ENCODE data around the gene PRRC2B. TPM values are rescaled to one million over a fixed set of nuclear protein-coding genes. Genes with fewer than 3 reads are reported as not detected.

The PRRC2B gene
- total and polyA plus RNA-seq, 2 of the 8 experiments (the other 6 are each of a cell fraction or from before 2014, with no cell fraction given): 37.3 to 249 TPM

- Histone ChIP-seq H3K23me2 (ENCODE audit: low read depth, low read length) (no peaks in the 10 kb centered on the region), H3K27ac (ENCODE audit: low read depth, low read length) (no peak overlapping the region), H4K5ac (ENCODE audit: insufficient read length, low read depth, low read length) (no peak overlapping the region), H2AFZ (ENCODE audit: low read length) (no peak overlapping the region), H3K14ac (ENCODE audit: insufficient read length) (no peak overlapping the region), H2BK12ac (ENCODE audit: low read depth, low read length) (no peak overlapping the region), H2BK20ac (ENCODE audit: low read length) (no peak overlapping the region; the same call in 1 of the 2 replicates), H3K4me1 (replicated peaks in 1 of 4; ENCODE audit: control insufficient read depth in 3 of 4, insufficient read depth in 4 of 4, low read length in 3 of 4) (peaks cover 3 to 13% (median 10%) of the 10 kb centered on the region in 4 experiments), H3K18ac (ENCODE audit: extremely low read depth, low read length) (no peak overlapping the region; the same call in 1 of the 2 replicates), H4K20me1 (replicated peaks in 1 of 2; ENCODE audit: control insufficient read depth in 1 of 2, insufficient read depth in 2 of 2, low read length in 2 of 2) (peaks cover 41 to 42% of the 10 kb centered on the region in 2 experiments), H2AK5ac (ENCODE audit: low read depth, low read length) (no peak overlapping the region), H3K36me3 (ENCODE audit: control insufficient read depth in 2 of 4, insufficient read depth in 4 of 4, low read length in 3 of 4) (peaks cover 12 to 30% (median 18%) of the 10 kb centered on the region in 4 experiments), H3K9ac (replicated peaks in 1 of 4; ENCODE audit: extremely low read depth in 1 of 4, low read depth in 3 of 4, low read length in 3 of 4) (no peak overlapping the region), H4K8ac (ENCODE audit: extremely low read depth, insufficient read depth, low read length) (no peak overlapping the region), H3K79me2 (ENCODE audit: control insufficient read depth in 1 of 2, insufficient read depth in 2 of 2, low read length in 2 of 2) (peaks cover 42 to 93% of the 10 kb centered on the region in 2 experiments), H3K79me1 (ENCODE audit: low read depth, low read length) (peaks cover 19% of the 10 kb centered on the region), H3K56ac (replicated peaks; ENCODE audit: insufficient read length, low read depth, low read length) (no peak overlapping the region), H2BK120ac (replicated peaks; ENCODE audit: low read depth, low read length) (no peak overlapping the region), H2BK15ac (ENCODE audit: low read length) (no peak overlapping the region), H3K27me3 (replicated peaks in 1 of 4; ENCODE audit: control insufficient read depth in 3 of 4, extremely low read depth in 1 of 4, insufficient read depth in 3 of 4, low read length in 3 of 4) (no peaks in the 10 kb centered on the region), H3K4ac (replicated peaks; ENCODE audit: insufficient read length, low read depth, low read length) (no peak overlapping the region), H3K9me3 (ENCODE audit: insufficient read depth in 2 of 2, low read depth in 1 of 2, low read length in 1 of 2) (no peaks in the 10 kb centered on the region), H3K4me2 (ENCODE audit: insufficient read depth in 1 of 2, low read depth in 2 of 2, low read length in 2 of 2) (no peak overlapping the region), H3K4me3 (ENCODE audit: extremely low read depth in 1 of 4, insufficient read depth in 2 of 4, low read depth in 3 of 4, low read length in 4 of 4) (no peak overlapping the region), H3K23ac (ENCODE audit: insufficient read length) (no peak overlapping the region), H4K91ac (replicated peaks; ENCODE audit: insufficient read length, low read length) (no peak overlapping the region), H2BK5ac (ENCODE audit: low read depth, low read length) (no peak overlapping the region)
- ChIA-PET CTCF (ENCODE audit: partially characterized antibody) (interaction anchor here (0.9 to 3.2 kb wide), 6 partner anchors 8 to 57 kb away, joined by 3 to 17 read pairs (median 4); no protein-coding TSS in a partner anchor), POLR2A (ENCODE audit: partially characterized antibody) (interaction anchor here (1.1 to 4.7 kb wide), 3 partner anchors 8 to 24 kb away, joined by 5 to 32 read pairs (median 17); no protein-coding TSS in a partner anchor)
- no peak for TF ChIP-seq SIX5 (IDR thresholded peaks at IDR 0.05; ENCODE audit: low read depth, low read length)
- TF ChIP-seq GABPA (IDR thresholded peaks at IDR 0.05; ENCODE audit: borderline replicate concordance, insufficient read depth, low read length): no peak
- TF ChIP-seq, protein P1, sequence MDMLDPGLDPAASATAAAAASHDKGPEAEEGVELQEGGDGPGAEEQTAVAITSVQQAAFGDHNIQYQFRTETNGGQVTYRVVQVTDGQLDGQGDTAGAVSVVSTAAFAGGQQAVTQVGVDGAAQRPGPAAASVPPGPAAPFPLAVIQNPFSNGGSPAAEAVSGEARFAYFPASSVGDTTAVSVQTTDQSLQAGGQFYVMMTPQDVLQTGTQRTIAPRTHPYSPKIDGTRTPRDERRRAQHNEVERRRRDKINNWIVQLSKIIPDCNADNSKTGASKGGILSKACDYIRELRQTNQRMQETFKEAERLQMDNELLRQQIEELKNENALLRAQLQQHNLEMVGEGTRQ (IDR thresholded peaks at IDR 0.05; ENCODE audit: low read length): no peak
- no peak for TF ChIP-seq CBX8 (IDR thresholded peaks at IDR 0.05; ENCODE audit: borderline replicate concordance, low read depth, low read length)
- no peak for TF ChIP-seq CHD1 (IDR thresholded peaks at IDR 0.05; ENCODE audit: low read depth, low read length)
- TF ChIP-seq MAFK (IDR thresholded peaks at IDR 0.05; ENCODE audit: low read depth, low read length): no peak
- TF ChIP-seq GTF2F1 (IDR thresholded peaks at IDR 0.05; ENCODE audit: borderline replicate concordance, low read depth, low read length): no peak
- no peak for TF ChIP-seq CEBPB (IDR thresholded peaks at IDR 0.05; ENCODE audit: low read depth, low read length)
- no peak for TF ChIP-seq FOSL1 (IDR thresholded peaks at IDR 0.05; ENCODE audit: insufficient read depth, low read depth, low read length)
- no peak for TF ChIP-seq YY1 (IDR thresholded peaks at IDR 0.05; ENCODE audit: low read depth, low read length)
- no peak for DNase-seq (ENCODE audit: low read depth in 1 of 2, low spot score in 2 of 2)
- WGBS, 2 experiments (ENCODE audit: extremely low coverage in 1 of 2, insufficient coverage in 1 of 2, insufficient read length in 1 of 2, insufficient replicate concordance in 2 of 2, low coverage in 1 of 2, low lambda C conversion rate in 2 of 2, missing lambda C conversion rate in 1 of 2): 93% methylated on average over 10 of the region's 10 CpGs; no CpG with 5 or more reads in 1 of the 2 experiments
- FAIRE-seq: no peak
Observed at GRCh38 chr9:131429121-131430012, 35.5 kb downstream of the PRRC2B start.

Data from H1 (cell line).